Neural progenitor cell (in vitro differentiated cells): ENCODE data around the gene FREM2. TPM values are rescaled to one million over a fixed set of nuclear protein-coding genes. Genes with fewer than 3 reads are reported as not detected.

Experiments used
- DNase-seq: peaks from one replicate; pipeline ENCODE4 v3.0.0-alpha.2; 2016; ENCODE audit warnings: low spot score
- H2AFZ ChIP-seq: fragments of 200-600 bp; sonication (generic); replicated peaks from 2 replicates; pipeline ENCODE4 v1.6.1; 2016; ENCODE audit warnings: antibody characterized with exemption
- H3F3A ChIP-seq: fragments of 200-600 bp; sonication (generic); 2 replicates; pipeline ENCODE4 v1.6.1; 2016; ENCODE audit warnings: antibody characterized with exemption, low read depth
- H3K27ac ChIP-seq: fragments of 200-600 bp; sonication (generic); 2 replicates; pipeline ENCODE4 v1.5.1; 2016; ENCODE audit warnings: mild to moderate bottlenecking
- H3K27me3 ChIP-seq: fragments of 200-600 bp; sonication (generic); 2 replicates; pipeline ENCODE4 v1.6.1; 2016; ENCODE audit warnings: mild to moderate bottlenecking, moderate library complexity
- H3K36me3 ChIP-seq: fragments of 200-600 bp; sonication (generic); 2 replicates; pipeline ENCODE4 v1.5.1; 2016
- H3K4me1 ChIP-seq: fragments of 200-600 bp; sonication (generic); 2 replicates; pipeline ENCODE4 v1.6.1; 2016; ENCODE audit warnings: mixed run types
- H3K4me2 ChIP-seq: fragments of 200-600 bp; sonication (generic); 2 replicates; pipeline ENCODE4 v1.6.1; 2016
- H3K4me3 ChIP-seq: fragments of 200-600 bp; sonication (generic); 2 replicates; pipeline ENCODE4 v1.5.1; 2016
- H3K79me2 ChIP-seq: fragments of 200-600 bp; sonication (generic); 2 replicates; pipeline ENCODE4 v1.6.1; 2016; ENCODE audit warnings: low read depth
- H3K9ac ChIP-seq: fragments of 200-600 bp; sonication (generic); 2 replicates; pipeline ENCODE4 v1.6.1; 2016
- H3K9me3 ChIP-seq: fragments of 200-600 bp; sonication (generic); 2 replicates; pipeline ENCODE4 v1.5.1; 2016; ENCODE audit warnings: low read depth
- H4K20me1 ChIP-seq: fragments of 200-600 bp; sonication (generic); 2 replicates; pipeline ENCODE4 v1.6.1; 2016; ENCODE audit warnings: low read depth
- H3K27ac Mint-ChIP-seq: 3 replicates; pipeline ENCODE4 v1.8.0; 2021; ENCODE audit warnings: mixed read lengths
- H3K27me3 Mint-ChIP-seq: 2 replicates; pipeline ENCODE4 v1.8.0; 2022; ENCODE audit warnings: low read depth, mild to moderate bottlenecking, inconsistent platforms, moderate library complexity, mixed read lengths; ENCODE audit not compliant: insufficient read depth
- H3K36me3 Mint-ChIP-seq: 3 replicates; pipeline ENCODE4 v1.8.0; 2021; ENCODE audit warnings: mixed read lengths
- H3K4me1 Mint-ChIP-seq: 3 replicates; pipeline ENCODE4 v1.8.0; 2021; ENCODE audit warnings: mixed read lengths
- H3K4me3 Mint-ChIP-seq: 3 replicates; pipeline ENCODE4 v1.8.0; 2021; ENCODE audit warnings: mild to moderate bottlenecking, moderate library complexity, mixed read lengths
- H3K9me3 Mint-ChIP-seq: 3 replicates; pipeline ENCODE4 v1.8.0; 2020; ENCODE audit warnings: mixed read lengths
- CTCF ChIP-seq: fragments of 200-600 bp; sonication (generic); IDR thresholded peaks from 2 replicates; pipeline ENCODE4 v1.5.1; 2017; ENCODE audit warnings: antibody characterized with exemption, mild to moderate bottlenecking
- EZH2 ChIP-seq: fragments of 200-600 bp; sonication (generic); IDR thresholded peaks from 2 replicates; pipeline ENCODE4 v1.6.1; 2017; ENCODE audit warnings: antibody characterized with exemption, mild to moderate bottlenecking, moderate library complexity
- EZH2phosphoT487 ChIP-seq: fragments of 200-600 bp; sonication (generic); IDR thresholded peaks from 2 replicates; pipeline ENCODE4 v1.6.1; 2017; ENCODE audit warnings: antibody characterized with exemption
- total RNA-seq: library from RNA; depleted of rRNA; stranded (reverse); fragments of >200 nt; gene quantifications from 2 replicates; pipeline ENCODE4 v1.2.3, GENCODE V29; 2015; ENCODE audit warnings: low replicate concordance

FREM2 gene
- 21.3 and 22.7 TPM in 2 replicates for total RNA-seq

GRCh38 chr13:38686577-38687245 is at the start of gene FREM2:
Gene FREM2, plus strand, starts transcription at chr13:38687077. Its CDS starts 268 bp downstream, at chr13:38687345.
- Histone ChIP-seq H3K9ac (no peak within 1 kb of the TSS), H3K27ac (peak within 1 kb of the TSS; percentile 17), H3K27me3 (peaks cover 19% of the 10 kb centered on the region), H3F3A (peaks cover 24% of the 10 kb centered on the region), H2AFZ (peak within 1 kb of the TSS; percentile 98), H3K36me3 (no peaks in the 10 kb centered on the region), H4K20me1 (no peaks in the 10 kb centered on the region), H3K9me3 (no peaks in the 10 kb centered on the region), H3K4me1 (peaks cover 6% of the 10 kb centered on the region), H3K4me3 (peak within 1 kb of the TSS; percentile 78), H3K4me2 (peak within 1 kb of the TSS; percentile 96), H3K79me2 (no peaks in the 10 kb centered on the region)
- peak within 1 kb of the TSS; percentile 93 for H3K4me3 Mint-ChIP-seq
- TF ChIP-seq CTCF (no peak), EZH2 (no peak), EZH2phosphoT487 (no peak)
- peaks cover 14% of the 10 kb centered on the region for H3K4me1 Mint-ChIP-seq
- DNase-seq, result peak; percentile 97
- peaks cover 16% of the 10 kb centered on the region for H3K9me3 Mint-ChIP-seq
- H3K27me3 Mint-ChIP-seq, result peaks cover 5% of the 10 kb centered on the region
- peaks cover 21% of the 10 kb centered on the region for H3K36me3 Mint-ChIP-seq
- H3K27ac Mint-ChIP-seq, result peak within 1 kb of the TSS; percentile 10

GRCh38 chr13:38637576-38637975 is 49.3 kb upstream of the FREM2 start:
- peak overlapping the region; percentile 70 for H2AFZ ChIP-seq
- Mint-ChIP-seq H3K27me3 (no peaks in the 10 kb centered on the region), H3K36me3 (no peaks in the 10 kb centered on the region), H3K27ac (no peak overlapping the region), H3K9me3 (no peaks in the 10 kb centered on the region), H3K4me3 (no peak overlapping the region), H3K4me1 (no peaks in the 10 kb centered on the region)
- no peak overlapping the region for H3K27ac ChIP-seq
- no peaks in the 10 kb centered on the region for H3K79me2 ChIP-seq
- H3K4me1 ChIP-seq, result no peaks in the 10 kb centered on the region
- no peaks in the 10 kb centered on the region for H3K9me3 ChIP-seq
- TF ChIP-seq EZH2 (no peak), CTCF (no peak), EZH2phosphoT487 (no peak)
- H3K36me3 ChIP-seq, result no peaks in the 10 kb centered on the region
- no peaks in the 10 kb centered on the region for H3K27me3 ChIP-seq
- H3K4me2 ChIP-seq, result no peak overlapping the region
- H3K4me3 ChIP-seq, result no peak overlapping the region
- H3K9ac ChIP-seq, result no peak overlapping the region
- no peaks in the 10 kb centered on the region for H4K20me1 ChIP-seq
- no peaks in the 10 kb centered on the region for H3F3A ChIP-seq
- no peak for DNase-seq

- H3K79me2 ChIP-seq, result no peaks in the 10 kb centered on the region
- DNase-seq, result no peak
- TF ChIP-seq CTCF, result peak; percentile 31
- TF ChIP-seq EZH2phosphoT487, result no peak
- H3K27me3 Mint-ChIP-seq, result no peaks in the 10 kb centered on the region
- no peaks in the 10 kb centered on the region for H3K9me3 ChIP-seq
- no peaks in the 10 kb centered on the region for H3K9me3 Mint-ChIP-seq
- H3K4me3 Mint-ChIP-seq, result no peak overlapping the region
- H3K27me3 ChIP-seq, result no peaks in the 10 kb centered on the region
- H2AFZ ChIP-seq, result no peak overlapping the region
- H3K27ac ChIP-seq, result no peak overlapping the region
- H3K36me3 ChIP-seq, result no peaks in the 10 kb centered on the region
- no peaks in the 10 kb centered on the region for H3K36me3 Mint-ChIP-seq
- H3K9ac ChIP-seq, result no peak overlapping the region
- no peak overlapping the region for H3K4me2 ChIP-seq
- H3K27ac Mint-ChIP-seq, result no peak overlapping the region
- no peaks in the 10 kb centered on the region for H3F3A ChIP-seq
- H4K20me1 ChIP-seq, result no peaks in the 10 kb centered on the region
- H3K4me3 ChIP-seq, result no peak overlapping the region
- no peaks in the 10 kb centered on the region for H3K4me1 ChIP-seq
- H3K4me1 Mint-ChIP-seq, result no peaks in the 10 kb centered on the region
Measured at GRCh38 chr13:38641164-38641948, 45.5 kb upstream of the FREM2 start.
